HEK293 (cell line): ENCODE results near the gene VSIG10L.

Source experiments
- CTCF ChIA-PET: fragments of 350-600 bp; formaldehyde crosslinking; extraction: SDS; loops from one replicate; lab custom pipeline; 2021; ENCODE audit warnings: antibody characterized with exemption; lab: Yijun Ruan, JAX
- POLR2A ChIA-PET: fragments of 300-600 bp; formaldehyde crosslinking; extraction: SDS; loops from one replicate; lab custom pipeline; 2020; ENCODE audit warnings: antibody characterized with exemption, inconsistent platforms; lab: Yijun Ruan, JAX
- H3K27ac ChIP-seq: fragments of 200-500 bp; sonication (Bioruptor generic); 2 replicates; pipeline ENCODE4 v1.5.1; 2014; ENCODE audit warnings: low read depth, low read length, control low read depth, inconsistent platforms; ENCODE audit errors: extremely low read depth
- H3K36me3 ChIP-seq, 2 experiments: fragments of 200-500 bp in 1 of 2; sonication (Bioruptor generic) in 1 of 2; 1 replicate in 1 of 2; 2 replicates in 1 of 2; pipeline ENCODE4 v1.5.1; 2014 to 2017; ENCODE audit warnings: inconsistent platforms in 2 of 2, low read length in 2 of 2; ENCODE audit not compliant: control insufficient read depth in 2 of 2, insufficient read depth in 1 of 2
- H3K4me1 ChIP-seq: fragments of 200-500 bp; sonication (Bioruptor generic); 2 replicates; pipeline ENCODE4 v1.5.1; 2014; ENCODE audit warnings: mild to moderate bottlenecking, low read length, inconsistent platforms; ENCODE audit not compliant: control insufficient read depth, insufficient read depth
- H3K4me3 ChIP-seq: 2 replicates; pipeline ENCODE4 v1.5.1; 2011; ENCODE audit warnings: low read depth, mild to moderate bottlenecking, control low read depth, low read length, moderate library complexity
- H3K9me3 ChIP-seq: fragments of 200-500 bp; sonication (Bioruptor generic); 2 replicates; pipeline ENCODE4 v1.5.1; 2014; ENCODE audit warnings: low read depth, low read length, inconsistent platforms; ENCODE audit not compliant: control insufficient read depth, insufficient read depth
- IKZF3 ChIP-seq: fragments of 450-650 bp; IDR thresholded peaks from 2 replicates; pipeline ENCODE4 v1.5.0; 2018; ENCODE audit warnings: missing biosample characterization, mild to moderate bottlenecking, missing genetic modification characterization, moderate library complexity
- KLF16 ChIP-seq: fragments of 450-650 bp; formaldehyde crosslinking; IDR thresholded peaks from 2 replicates; pipeline ENCODE4 v1.5.1; 2017; ENCODE audit warnings: missing biosample characterization, missing genetic modification characterization
- KLF17 ChIP-seq: fragments of 450-650 bp; formaldehyde crosslinking; IDR thresholded peaks from 2 replicates; pipeline ENCODE4 v1.5.1; 2016; ENCODE audit warnings: missing biosample characterization, missing genetic modification characterization
- ZEB2 ChIP-seq: fragments of 450-650 bp; formaldehyde crosslinking; IDR thresholded peaks from 2 replicates; pipeline ENCODE4 v1.5.1; 2016; ENCODE audit warnings: missing biosample characterization, missing genetic modification characterization
- ZNF155 ChIP-seq: fragments of 450-650 bp; formaldehyde crosslinking; IDR thresholded peaks from 2 replicates; pipeline ENCODE4 v1.5.1; 2016; ENCODE audit warnings: missing biosample characterization, missing genetic modification characterization
- ZNF202 ChIP-seq: fragments of 450-650 bp; formaldehyde crosslinking; IDR thresholded peaks from 2 replicates; pipeline ENCODE4 v1.5.1; 2016; ENCODE audit warnings: missing biosample characterization, missing genetic modification characterization, borderline replicate concordance
- ZNF214 ChIP-seq: fragments of 450-650 bp; formaldehyde crosslinking; IDR thresholded peaks from 2 replicates; pipeline ENCODE4 v1.5.1; 2017; ENCODE audit warnings: missing biosample characterization, mild to moderate bottlenecking, missing genetic modification characterization, borderline replicate concordance
- ZNF280D ChIP-seq: fragments of 450-650 bp; formaldehyde crosslinking; IDR thresholded peaks from 2 replicates; pipeline ENCODE4 v1.5.1; 2016; ENCODE audit warnings: missing biosample characterization, missing genetic modification characterization
- ZNF350 ChIP-seq: fragments of 450-650 bp; formaldehyde crosslinking; IDR thresholded peaks from 2 replicates; pipeline ENCODE4 v1.5.0; 2017; ENCODE audit warnings: missing biosample characterization, mild to moderate bottlenecking, missing genetic modification characterization
- ZNF423 ChIP-seq: fragments of 450-650 bp; formaldehyde crosslinking; IDR thresholded peaks from 2 replicates; pipeline ENCODE4 v1.5.1; 2016; ENCODE audit warnings: missing biosample characterization, missing genetic modification characterization
- ZNF555 ChIP-seq: fragments of 450-650 bp; formaldehyde crosslinking; conservative IDR thresholded peaks from 2 replicates; pipeline ENCODE4 v1.5.1; 2017; ENCODE audit warnings: missing biosample characterization, mild to moderate bottlenecking, missing genetic modification characterization, inconsistent platforms
- ZNF571 ChIP-seq: fragments of 450-650 bp; formaldehyde crosslinking; IDR thresholded peaks from 2 replicates; pipeline ENCODE4 v1.5.0; 2017; ENCODE audit warnings: missing biosample characterization, missing genetic modification characterization
- ZNF660 ChIP-seq: fragments of 450-650 bp; IDR thresholded peaks from 2 replicates; pipeline ENCODE4 v1.5.1; 2018; ENCODE audit warnings: missing biosample characterization, mild to moderate bottlenecking, missing genetic modification characterization
- ZNF677 ChIP-seq: fragments of 450-650 bp; IDR thresholded peaks from 2 replicates; pipeline ENCODE4 v1.5.0; 2018; ENCODE audit warnings: missing biosample characterization, mild to moderate bottlenecking, missing genetic modification characterization, moderate library complexity
- ZSCAN30 ChIP-seq: fragments of 450-650 bp; IDR thresholded peaks from 2 replicates; pipeline ENCODE4 v1.5.1; 2018; ENCODE audit warnings: missing biosample characterization, mild to moderate bottlenecking, missing genetic modification characterization, moderate library complexity
- TF ChIP-seq, protein P1 (sequence below): fragments of 450-650 bp; formaldehyde crosslinking; conservative IDR thresholded peaks from 2 replicates; pipeline ENCODE4 v1.5.1; 2016; ENCODE audit warnings: low read depth, missing biosample characterization, missing genetic modification characterization
- TF ChIP-seq, protein P2 (sequence below): fragments of 450-650 bp; formaldehyde crosslinking; IDR thresholded peaks from 2 replicates; pipeline ENCODE4 v1.5.1; 2017; ENCODE audit warnings: missing biosample characterization, missing genetic modification characterization
- TF ChIP-seq, protein P3 (sequence below): fragments of 450-650 bp; formaldehyde crosslinking; IDR thresholded peaks from 2 replicates; pipeline ENCODE4 v1.5.1; 2016; ENCODE audit warnings: missing biosample characterization, missing genetic modification characterization

The VSIG10L gene

DNA sequence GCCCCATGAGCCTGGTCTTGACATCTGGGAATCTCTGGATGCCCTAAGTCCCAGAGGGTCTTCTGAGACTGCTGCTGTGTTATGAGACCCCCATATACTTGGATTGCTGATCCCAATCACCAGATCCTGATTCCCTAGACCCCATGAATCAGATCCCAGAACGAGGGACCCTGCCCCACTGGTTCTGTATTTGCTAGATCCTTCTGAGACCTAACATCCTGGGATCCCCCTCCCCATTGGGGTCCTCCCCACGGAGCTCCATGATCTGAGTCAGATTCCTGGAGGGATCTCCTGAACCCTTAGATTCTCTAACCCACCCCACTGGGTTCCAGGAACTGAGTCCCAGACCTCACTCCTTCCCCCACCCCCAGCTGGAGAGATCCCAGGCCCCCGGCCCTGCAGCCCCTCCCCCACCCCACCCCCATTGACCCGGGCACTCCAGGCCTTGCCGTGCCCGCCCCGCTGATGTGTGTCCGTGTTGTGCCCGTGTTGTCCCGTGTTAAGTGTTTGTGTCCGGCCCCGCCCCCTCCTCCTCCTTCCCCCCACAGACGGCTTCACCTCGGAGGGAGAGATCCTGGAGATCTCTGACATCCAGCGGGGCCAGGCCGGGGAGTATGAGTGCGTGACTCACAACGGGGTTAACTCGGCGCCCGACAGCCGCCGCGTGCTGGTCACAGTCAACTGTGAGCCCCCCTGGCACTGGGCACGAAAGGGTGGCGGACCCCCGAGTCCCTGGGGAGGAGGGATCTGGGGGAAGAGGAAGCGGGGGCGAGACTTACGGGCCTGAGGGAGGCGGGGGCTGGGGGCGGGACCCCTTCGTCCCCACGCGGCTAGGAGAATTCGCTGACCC is 15.5 kb downstream of the VSIG10L start:
- H3K4me1 ChIP-seq = no peaks in the 10 kb centered on the region
- ChIA-PET CTCF (interaction anchor here (0.5 to 1.2 kb wide), 4 partner anchors 12 to 139 kb away, joined by 3 to 7 read pairs (median 4); no protein-coding TSS in a partner anchor), POLR2A (no interaction called here)
- H3K4me3 ChIP-seq = no peak overlapping the region
- H3K36me3 ChIP-seq = no peaks in the 10 kb centered on the region
- H3K27ac ChIP-seq = no peak overlapping the region
- TF ChIP-seq ZNF155 (tag by site-specific recombination) (no peak), ZSCAN30 (no peak), ZNF555 (tag by site-specific recombination) (no peak), KLF17 (tag by site-specific recombination) (no peak), ZNF350 (no peak), ZNF677 (tag by site-specific recombination) (no peak), ZNF423 (tag by site-specific recombination) (no peak), ZEB2 (no peak), ZNF660 (tag by site-specific recombination) (no peak), ZNF202 (tag by site-specific recombination) (no peak), ZNF571 (tag by site-specific recombination) (no peak), KLF16 (no peak), ZNF280D (tag by site-specific recombination) (no peak), ZNF214 (no peak), IKZF3 (tag by site-specific recombination) (no peak)
- TF ChIP-seq, protein P1, sequence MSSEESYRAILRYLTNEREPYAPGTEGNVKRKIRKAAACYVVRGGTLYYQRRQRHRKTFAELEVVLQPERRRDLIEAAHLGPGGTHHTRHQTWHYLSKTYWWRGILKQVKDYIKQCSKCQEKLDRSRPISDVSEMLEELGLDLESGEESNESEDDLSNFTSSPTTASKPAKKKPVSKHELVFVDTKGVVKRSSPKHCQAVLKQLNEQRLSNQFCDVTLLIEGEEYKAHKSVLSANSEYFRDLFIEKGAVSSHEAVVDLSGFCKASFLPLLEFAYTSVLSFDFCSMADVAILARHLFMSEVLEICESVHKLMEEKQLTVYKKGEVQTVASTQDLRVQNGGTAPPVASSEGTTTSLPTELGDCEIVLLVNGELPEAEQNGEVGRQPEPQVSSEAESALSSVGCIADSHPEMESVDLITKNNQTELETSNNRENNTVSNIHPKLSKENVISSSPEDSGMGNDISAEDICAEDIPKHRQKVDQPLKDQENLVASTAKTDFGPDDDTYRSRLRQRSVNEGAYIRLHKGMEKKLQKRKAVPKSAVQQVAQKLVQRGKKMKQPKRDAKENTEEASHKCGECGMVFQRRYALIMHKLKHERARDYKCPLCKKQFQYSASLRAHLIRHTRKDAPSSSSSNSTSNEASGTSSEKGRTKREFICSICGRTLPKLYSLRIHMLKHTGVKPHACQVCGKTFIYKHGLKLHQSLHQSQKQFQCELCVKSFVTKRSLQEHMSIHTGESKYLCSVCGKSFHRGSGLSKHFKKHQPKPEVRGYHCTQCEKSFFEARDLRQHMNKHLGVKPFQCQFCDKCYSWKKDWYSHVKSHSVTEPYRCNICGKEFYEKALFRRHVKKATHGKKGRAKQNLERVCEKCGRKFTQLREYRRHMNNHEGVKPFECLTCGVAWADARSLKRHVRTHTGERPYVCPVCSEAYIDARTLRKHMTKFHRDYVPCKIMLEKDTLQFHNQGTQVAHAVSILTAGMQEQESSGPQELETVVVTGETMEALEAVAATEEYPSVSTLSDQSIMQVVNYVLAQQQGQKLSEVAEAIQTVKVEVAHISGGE (tag by site-specific recombination) = no peak
- TF ChIP-seq, protein P2, sequence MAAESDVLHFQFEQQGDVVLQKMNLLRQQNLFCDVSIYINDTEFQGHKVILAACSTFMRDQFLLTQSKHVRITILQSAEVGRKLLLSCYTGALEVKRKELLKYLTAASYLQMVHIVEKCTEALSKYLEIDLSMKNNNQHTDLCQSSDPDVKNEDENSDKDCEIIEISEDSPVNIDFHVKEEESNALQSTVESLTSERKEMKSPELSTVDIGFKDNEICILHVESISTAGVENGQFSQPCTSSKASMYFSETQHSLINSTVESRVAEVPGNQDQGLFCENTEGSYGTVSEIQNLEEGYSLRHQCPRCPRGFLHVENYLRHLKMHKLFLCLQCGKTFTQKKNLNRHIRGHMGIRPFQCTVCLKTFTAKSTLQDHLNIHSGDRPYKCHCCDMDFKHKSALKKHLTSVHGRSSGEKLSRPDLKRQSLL (tag by site-specific recombination) = no peak
- TF ChIP-seq, protein P3, sequence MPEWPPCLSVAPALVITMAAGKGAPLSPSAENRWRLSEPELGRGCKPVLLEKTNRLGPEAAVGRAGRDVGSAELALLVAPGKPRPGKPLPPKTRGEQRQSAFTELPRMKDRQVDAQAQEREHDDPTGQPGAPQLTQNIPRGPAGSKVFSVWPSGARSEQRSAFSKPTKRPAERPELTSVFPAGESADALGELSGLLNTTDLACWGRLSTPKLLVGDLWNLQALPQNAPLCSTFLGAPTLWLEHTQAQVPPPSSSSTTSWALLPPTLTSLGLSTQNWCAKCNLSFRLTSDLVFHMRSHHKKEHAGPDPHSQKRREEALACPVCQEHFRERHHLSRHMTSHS = no peak
- H3K9me3 ChIP-seq = no peaks in the 10 kb centered on the region
